Stimulated activated CD8-positive, alpha-beta memory T cell treated with anti-CD3 and anti-CD28 coated beads, Interleukin-2, amount 100 ng/mL, for 1 hour (primary cell): Measurements from ENCODE around the gene SLC2A8.

Experiments
- DNase-seq, 2 donors: peaks; one replicate each; pipeline ENCODE4 v3.0.0-alpha.2; 2020; ENCODE audit warnings: low read depth in 2 of 2

Gene SLC2A8

DNA sequence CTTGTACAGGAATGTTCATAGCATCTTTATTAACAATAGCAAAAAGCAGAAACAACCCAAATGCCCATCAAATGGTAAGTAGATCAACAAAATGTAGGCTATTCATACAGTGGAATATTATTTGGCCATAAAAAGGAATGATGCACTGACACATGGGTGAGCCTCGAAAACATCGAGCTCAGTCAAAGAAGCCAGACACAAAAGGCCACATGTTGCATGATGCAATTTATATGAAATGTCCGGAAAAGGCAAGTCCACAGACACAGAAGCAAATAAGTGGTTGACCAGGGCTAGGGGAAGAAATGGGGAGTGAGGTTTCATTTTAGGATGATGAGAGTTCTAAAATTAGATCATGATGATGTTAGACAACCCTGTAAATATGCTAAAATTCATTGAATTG lies 16.5 kb upstream of the SLC2A8 start:
- no peak for DNase-seq

DNA sequence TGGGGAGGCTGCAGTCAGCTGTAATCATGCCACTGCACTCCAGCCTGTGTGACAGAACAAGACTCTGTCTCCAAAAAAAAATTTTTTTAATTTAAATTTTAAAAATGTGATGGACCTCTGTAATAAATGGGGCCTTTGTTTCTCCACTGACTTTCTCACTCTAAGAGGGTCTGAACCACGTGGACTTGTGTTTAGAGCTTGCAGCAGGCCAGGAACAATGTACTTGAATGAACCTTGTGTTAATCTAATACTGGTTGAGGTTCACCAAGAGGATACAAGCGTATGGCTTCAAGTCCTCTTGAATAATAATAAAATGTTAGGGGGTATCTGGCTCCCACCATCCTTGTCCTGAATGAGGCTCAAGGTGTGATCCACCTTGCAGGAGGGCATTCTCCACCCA lies 14.4 kb upstream of the SLC2A8 start:
- DNase-seq = no peak

DNA sequence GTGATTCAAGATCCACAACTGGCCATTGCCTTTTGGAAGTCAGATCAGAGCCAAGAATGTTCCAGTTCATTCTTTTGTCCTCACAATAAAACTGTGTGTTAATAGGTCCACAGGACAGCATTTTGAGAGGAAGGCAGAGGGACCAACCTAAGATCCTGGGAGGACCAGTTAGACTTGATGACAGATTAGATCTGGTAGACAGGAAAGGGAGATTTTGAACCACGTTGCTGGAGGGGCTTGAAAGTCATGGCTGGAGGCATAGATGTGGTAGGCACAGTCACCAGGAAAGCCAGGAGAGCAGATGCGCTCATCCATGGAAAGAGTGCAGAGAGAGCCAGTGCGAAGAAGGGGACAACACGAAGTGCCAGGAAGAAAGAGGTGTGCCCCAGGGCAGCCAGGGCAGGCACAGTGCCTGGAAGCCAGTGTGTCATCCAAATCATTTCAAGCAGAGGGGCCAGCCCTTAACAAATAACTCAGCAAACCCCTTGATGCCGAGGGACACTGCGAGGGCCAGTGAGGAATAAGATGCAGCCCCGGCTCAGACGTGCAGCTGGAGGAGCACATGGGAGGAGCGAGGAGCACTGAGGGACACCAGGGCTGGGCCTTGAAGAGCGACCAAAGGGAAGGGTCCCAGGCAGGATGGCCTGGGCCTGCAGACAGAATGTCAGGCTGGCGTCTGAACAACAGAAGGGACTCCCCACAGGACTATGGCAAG lies 12.8 kb upstream of the SLC2A8 start:
- no peak for DNase-seq

- DNase-seq = no peak
Observed at GRCh38 chr9:127384901-127385300, 12.1 kb upstream of the SLC2A8 start.

DNA sequence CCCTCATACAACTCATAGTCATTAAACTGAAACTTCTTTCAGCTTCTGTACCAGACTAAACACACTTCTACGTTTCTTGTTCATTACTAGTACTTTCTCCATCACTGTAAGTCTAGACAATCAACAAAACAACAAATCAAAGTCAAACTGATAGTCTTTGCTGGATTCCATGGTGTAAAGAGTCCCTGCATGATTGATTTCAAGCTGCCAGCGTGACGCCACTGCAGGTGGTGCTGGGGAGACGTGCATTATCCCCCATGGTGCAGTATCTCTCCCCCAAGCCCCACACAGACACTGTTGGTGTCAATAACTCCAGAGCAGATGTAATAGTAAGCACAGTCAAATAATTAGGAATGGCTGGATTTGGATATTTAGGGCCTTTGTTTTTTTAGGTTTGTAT lies 10.7 kb upstream of the SLC2A8 start:
- DNase-seq = no peak

GRCh38 chr9:127386981-127387380 lies 10.0 kb upstream of the SLC2A8 start:
- DNase-seq = no peak

DNA sequence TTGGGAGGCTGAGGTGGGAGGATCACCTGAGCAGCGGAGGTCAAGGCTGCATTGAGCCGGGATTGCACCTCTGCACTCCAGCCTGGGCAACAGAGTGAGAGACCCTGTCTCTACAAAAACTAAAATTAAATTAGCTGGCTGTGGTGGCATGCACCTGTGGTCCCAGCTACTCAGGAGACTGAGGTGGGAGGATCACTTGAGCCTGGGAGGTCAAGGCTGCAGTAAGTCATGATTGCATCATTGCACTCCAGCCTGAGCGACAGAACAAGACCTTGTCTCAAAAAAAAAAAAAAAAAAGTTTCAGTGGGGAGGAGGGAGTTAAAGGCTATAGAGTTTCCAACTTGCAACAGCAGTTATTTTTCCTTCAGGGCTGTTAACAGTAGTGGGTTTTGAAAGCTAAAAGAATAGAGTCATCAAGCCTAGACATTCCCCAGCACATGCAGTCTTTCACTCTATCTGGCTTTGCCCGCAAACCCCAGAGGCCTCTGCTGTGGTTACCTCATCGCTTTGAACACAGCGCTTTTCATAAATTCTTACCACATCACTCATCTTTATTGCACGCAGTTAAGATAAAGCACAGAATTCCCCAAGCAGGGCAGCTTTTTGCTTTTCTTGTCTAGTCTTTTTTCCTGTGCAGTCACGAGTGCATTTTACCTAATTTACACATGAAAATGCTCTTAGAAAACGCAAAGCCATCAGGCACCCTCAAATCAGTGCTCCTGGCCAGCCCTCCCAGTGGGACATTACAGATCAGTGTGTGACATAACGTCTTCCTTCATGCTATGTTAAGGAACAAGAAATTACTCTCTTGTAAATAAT lies 8.7 kb upstream of the SLC2A8 start:
- DNase-seq = peak; percentile 61 to 63

DNA sequence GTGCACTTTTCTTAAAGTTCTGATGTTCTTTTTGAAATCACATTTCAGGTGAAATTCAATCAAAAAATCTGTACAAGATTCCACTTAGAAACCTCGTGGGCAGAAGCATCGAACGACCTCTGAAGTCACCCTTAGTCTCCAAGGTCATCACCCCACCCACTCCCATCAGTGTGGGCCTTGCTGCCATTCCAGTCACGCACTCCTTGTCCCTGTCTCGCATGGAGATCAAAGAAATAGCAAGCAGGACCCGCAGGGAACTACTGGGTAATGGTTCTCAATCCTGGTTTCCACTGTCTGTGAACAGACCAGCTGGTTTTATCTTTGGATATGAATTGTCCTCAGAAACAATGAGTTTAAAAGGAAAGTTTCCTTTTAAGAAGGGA lies 8.1 kb upstream of the SLC2A8 start:
- no peak for DNase-seq

GRCh38 chr9:127389381-127390247 lies 7.4 kb upstream of the SLC2A8 start:
- no peak for DNase-seq

- no peak for DNase-seq
Observed at GRCh38 chr9:127390248-127390545, 6.8 kb upstream of the SLC2A8 start.

DNA sequence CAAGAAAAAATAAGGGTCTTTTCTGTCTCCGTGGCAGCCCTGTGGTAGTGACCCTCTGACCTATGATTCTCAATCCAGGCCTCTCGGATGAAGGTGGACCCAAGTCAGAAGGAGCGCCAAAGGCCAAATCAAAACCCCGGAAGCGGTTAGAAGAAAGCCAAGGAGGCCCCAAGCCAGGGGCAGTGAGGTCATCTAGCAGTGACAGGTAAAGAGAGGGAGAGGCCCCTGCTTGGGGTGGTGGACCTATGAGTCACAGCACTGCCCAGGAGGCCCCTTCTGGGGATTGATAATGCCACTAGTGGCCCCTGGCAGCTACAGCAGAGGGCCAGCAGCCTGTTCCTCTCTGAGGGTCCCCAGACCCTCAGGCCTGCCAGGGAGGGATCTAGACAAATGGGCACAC lies 6.4 kb upstream of the SLC2A8 start:
- no peak for DNase-seq

GRCh38 chr9:127392166-127392565 lies 4.8 kb upstream of the SLC2A8 start:
- DNase-seq = no peak

DNA sequence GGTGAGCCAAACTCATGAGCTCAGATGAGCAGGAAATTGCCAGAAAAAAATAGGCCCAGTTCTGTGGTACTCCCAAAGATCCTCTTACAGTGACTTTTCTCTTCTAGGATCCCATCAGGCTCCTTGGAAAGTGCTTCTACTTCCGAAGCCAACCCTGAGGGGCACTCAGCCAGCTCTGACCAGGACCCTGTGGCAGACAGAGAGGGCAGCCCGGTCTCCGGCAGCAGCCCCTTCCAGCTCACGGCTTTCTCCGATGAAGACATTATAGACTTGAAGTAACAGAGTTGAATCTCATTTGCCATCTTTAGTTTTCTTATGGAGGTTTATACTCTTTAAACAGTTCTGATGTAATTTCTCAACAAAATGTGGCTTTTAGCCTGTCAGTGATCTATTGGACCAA lies 4.0 kb upstream of the SLC2A8 start:
- DNase-seq = no peak

- no peak for DNase-seq
Observed at GRCh38 chr9:127393645-127394044, 3.3 kb upstream of the SLC2A8 start.

GRCh38 chr9:127395497-127396252 lies 1.3 kb upstream of the SLC2A8 start:
- no peak for DNase-seq

DNA sequence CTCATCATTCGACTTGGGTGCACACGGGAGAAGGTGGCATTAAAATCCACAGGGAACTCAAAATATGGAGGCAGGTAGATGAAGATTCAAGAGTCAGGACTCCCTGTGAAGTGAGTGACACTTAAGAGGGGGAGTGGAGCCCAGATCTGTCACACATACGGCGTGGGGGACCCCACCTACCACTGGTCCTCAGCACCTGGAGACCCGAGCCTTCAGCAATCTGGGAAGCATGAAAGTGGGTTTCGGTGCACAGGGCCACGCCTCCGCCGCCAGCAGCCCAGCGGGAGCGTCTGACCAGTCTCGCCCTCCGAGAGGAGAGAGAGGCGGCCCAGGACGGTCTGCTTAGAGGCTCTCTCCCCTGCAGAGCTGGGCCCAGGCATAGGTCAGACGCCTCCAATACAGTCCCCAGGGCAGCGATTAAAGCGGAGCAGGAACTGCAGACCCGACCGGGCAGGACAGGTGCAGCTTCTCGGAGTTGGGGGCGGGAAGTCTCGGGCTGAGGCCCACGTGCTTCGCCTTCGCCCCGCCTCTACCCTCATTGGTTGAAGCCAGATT lies 639 bp upstream of the SLC2A8 start:
- no peak for DNase-seq

DNA sequence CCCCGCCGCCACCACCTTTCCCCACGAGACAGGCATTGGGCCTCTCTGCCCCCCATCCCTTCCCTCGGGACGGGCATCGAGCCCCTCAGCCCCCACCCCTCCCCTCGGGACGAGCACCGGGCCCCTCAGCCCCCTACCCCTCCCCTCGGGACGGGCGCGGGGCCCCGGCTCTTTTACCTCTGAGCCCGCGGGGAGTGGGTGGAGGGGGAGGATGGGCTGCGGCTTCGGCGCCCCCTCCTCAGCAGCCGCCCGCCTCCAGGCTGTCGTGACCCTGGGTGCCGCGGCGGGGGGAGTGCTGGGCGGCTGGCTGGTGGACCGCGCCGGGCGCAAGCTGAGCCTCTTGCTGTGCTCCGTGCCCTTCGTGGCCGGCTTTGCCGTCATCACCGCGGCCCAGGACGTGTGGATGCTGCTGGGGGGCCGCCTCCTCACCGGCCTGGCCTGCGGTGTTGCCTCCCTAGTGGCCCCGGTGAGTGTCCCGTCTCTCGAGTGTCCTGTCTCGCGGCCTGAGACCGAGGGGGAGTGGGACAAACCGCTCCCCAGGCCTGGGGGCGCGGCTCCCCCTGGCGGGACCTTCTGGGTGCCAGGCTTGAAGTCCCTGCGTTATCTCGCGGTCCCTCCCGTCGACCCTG lies 791 bp downstream of the SLC2A8 start:
- no peak for DNase-seq

- DNase-seq = no peak
Observed at GRCh38 chr9:127398275-127398647, 1.3 kb downstream of the SLC2A8 start.

DNA sequence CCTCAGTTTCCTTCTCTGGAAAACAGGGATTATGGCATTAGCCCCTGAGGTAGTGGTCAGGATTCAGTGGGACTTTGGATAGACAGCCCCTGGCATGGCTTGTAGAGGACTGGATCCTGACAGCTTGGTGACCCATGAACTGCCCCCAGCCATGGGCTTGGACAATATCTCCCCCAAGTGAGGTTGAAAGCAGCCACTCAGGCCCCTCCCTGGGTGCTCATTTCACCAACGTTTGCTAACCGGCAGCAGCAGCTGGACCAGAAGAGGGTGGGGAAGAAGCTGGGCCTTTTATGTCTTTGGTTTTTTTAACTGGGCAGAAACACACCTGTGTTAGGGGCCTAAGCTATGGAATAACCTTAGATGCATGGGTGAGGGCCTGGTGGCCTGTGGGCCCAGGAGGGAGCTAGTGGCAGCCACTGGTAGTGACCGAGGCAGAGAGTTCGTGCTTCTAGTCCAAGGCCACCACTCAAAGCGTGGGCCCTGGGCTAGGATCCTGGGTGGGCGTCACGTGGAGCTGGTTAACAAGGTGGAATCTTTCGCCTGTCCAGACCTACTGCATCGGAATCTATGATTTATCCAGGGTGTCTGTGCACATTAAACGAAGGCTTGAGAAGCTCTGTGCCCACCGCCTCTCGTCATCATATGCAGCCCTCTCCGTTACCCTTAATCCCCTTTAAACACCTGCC lies 1.9 kb downstream of the SLC2A8 start:
- DNase-seq = no peak

DNA sequence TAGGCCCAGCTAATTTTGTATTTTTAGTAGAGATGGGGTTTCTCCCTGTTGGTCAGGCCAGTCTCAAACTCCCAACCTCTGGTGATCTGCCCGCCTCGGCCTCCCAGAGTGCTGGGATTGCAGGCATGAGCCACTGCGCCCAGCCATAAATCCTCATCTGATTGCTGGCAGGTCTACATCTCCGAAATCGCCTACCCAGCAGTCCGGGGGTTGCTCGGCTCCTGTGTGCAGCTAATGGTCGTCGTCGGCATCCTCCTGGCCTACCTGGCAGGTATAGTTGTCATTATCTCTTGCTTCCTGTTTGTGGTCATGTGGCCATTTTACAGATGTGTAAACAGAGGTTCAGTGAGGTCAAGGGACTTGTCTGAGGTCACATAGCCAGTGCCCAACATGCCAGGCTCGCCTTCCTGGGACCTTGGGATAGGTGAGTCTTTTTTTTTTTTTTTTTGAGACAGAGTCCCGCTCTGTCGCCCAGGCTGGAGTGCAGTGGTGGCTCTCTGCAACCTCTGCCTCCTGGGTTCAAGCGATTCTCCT lies 2.8 kb downstream of the SLC2A8 start:
- DNase-seq = no peak
